Neural cell (in vitro differentiated cells): ENCODE data around the gene LAMP1. TPM values are rescaled to one million over a fixed set of nuclear protein-coding genes. Genes with fewer than 3 reads are reported as not detected.

Experiments
- H2AFZ ChIP-seq: fragments of 200-600, 300-800 bp; sonication (generic), shearing (Covaris generic); 2 replicates; pipeline ENCODE4 v1.6.0; 2014; ENCODE audit warnings: low read depth, mild to moderate bottlenecking, antibody characterized with exemption, low read length, moderate library complexity
- H3F3A ChIP-seq: fragments of 200-600 bp; shearing (Covaris generic); 2 replicates; pipeline ENCODE4 v1.6.1; 2016; ENCODE audit warnings: mild to moderate bottlenecking, moderate library complexity, mixed read lengths, antibody characterized with exemption, low read length; ENCODE audit not compliant: insufficient read depth, poor library complexity, severe bottlenecking
- H3K27ac ChIP-seq: fragments of 200-600, 300-800 bp; sonication (generic), shearing (Covaris generic); 2 replicates; pipeline ENCODE4 v1.5.1; 2014; ENCODE audit warnings: mild to moderate bottlenecking, low read length, moderate library complexity
- H3K27me3 ChIP-seq: fragments of 300-800, 200-600 bp; sonication (generic), shearing (Covaris generic); 2 replicates; pipeline ENCODE4 v1.6.0; 2014; ENCODE audit warnings: mild to moderate bottlenecking, low read depth, low read length, moderate library complexity; ENCODE audit not compliant: insufficient read depth
- H3K36me3 ChIP-seq: fragments of 300-800, 200-600 bp; sonication (generic), shearing (Covaris generic); 2 replicates; pipeline ENCODE4 v1.5.1; 2014; ENCODE audit warnings: mild to moderate bottlenecking, antibody characterized with exemption, low read length, moderate library complexity; ENCODE audit not compliant: insufficient read depth
- H3K4me2 ChIP-seq: fragments of 300-800, 200-600 bp; sonication (generic), shearing (Covaris generic); 2 replicates; pipeline ENCODE4 v1.6.0; 2014; ENCODE audit warnings: mild to moderate bottlenecking, low read length
- H3K4me3 ChIP-seq: fragments of 300-800, 200-600 bp; sonication (generic), shearing (Covaris generic); 2 replicates; pipeline ENCODE4 v1.5.1; 2014; ENCODE audit warnings: mild to moderate bottlenecking, low read length, moderate library complexity
- H3K79me2 ChIP-seq: fragments of 200-600 bp; shearing (Covaris generic); replicated peaks from 2 replicates; pipeline ENCODE4 v1.6.0; 2014; ENCODE audit warnings: mild to moderate bottlenecking, low read length, moderate library complexity; ENCODE audit not compliant: insufficient read depth
- H3K9ac ChIP-seq: fragments of 300-800, 200-600 bp; sonication (generic), shearing (Covaris generic); 2 replicates; pipeline ENCODE4 v1.6.1; 2016; ENCODE audit warnings: mild to moderate bottlenecking, low read length, mixed read lengths
- H3K9me2 ChIP-seq: fragments of 200-600 bp; shearing (Covaris generic); 2 replicates; pipeline ENCODE4 v1.6.1; 2016; ENCODE audit warnings: mild to moderate bottlenecking, low read length, mixed read lengths; ENCODE audit not compliant: insufficient read depth
- H3K9me3 ChIP-seq: fragments of 200-600, 300-800 bp; sonication (generic), shearing (Covaris generic); 2 replicates; pipeline ENCODE4 v1.6.1; 2016; ENCODE audit warnings: mild to moderate bottlenecking, mixed run types, low read length, moderate library complexity, mixed read lengths
- H4K20me1 ChIP-seq: fragments of 200-600 bp; shearing (Covaris generic); 2 replicates; pipeline ENCODE4 v1.6.1; 2016; ENCODE audit warnings: mild to moderate bottlenecking, mixed run types; ENCODE audit not compliant: insufficient read depth
- CTCF ChIP-seq: fragments of 450-650 bp; IDR thresholded peaks from 2 replicates; pipeline ENCODE4 v1.5.1; 2014; ENCODE audit warnings: antibody characterized with exemption, mild to moderate bottlenecking, moderate library complexity; ENCODE audit not compliant: poor library complexity, severe bottlenecking
- EP300 ChIP-seq: fragments of 450-650 bp; conservative IDR thresholded peaks from 2 replicates; pipeline ENCODE4 v1.6.1; 2014; ENCODE audit warnings: antibody characterized with exemption, mild to moderate bottlenecking, moderate library complexity; ENCODE audit not compliant: poor library complexity, severe bottlenecking
- EZH2 ChIP-seq: fragments of 200-600, 300-800 bp; shearing (Covaris generic), sonication (generic); IDR thresholded peaks from 2 replicates; pipeline ENCODE4 v1.6.1; 2014; ENCODE audit warnings: antibody characterized with exemption, low read length, borderline replicate concordance, mild to moderate bottlenecking; ENCODE audit not compliant: insufficient read depth, poor library complexity, severe bottlenecking
- MXI1 ChIP-seq: fragments of 450-650 bp; conservative IDR thresholded peaks from 2 replicates; pipeline ENCODE4 v1.6.1; 2014; ENCODE audit warnings: antibody characterized with exemption, mild to moderate bottlenecking; ENCODE audit not compliant: poor library complexity, severe bottlenecking
- POLR2AphosphoS5 ChIP-seq: IDR thresholded peaks from 2 replicates; pipeline ENCODE4 v1.6.1; 2012
- RAD21 ChIP-seq: fragments of 450-650 bp; conservative IDR thresholded peaks from 2 replicates; pipeline ENCODE4 v1.6.1; 2014; ENCODE audit warnings: antibody characterized with exemption, mild to moderate bottlenecking, moderate library complexity
- REST ChIP-seq: IDR thresholded peaks from 2 replicates; pipeline ENCODE4 v1.6.1; 2012; ENCODE audit warnings: borderline replicate concordance
- SMC3 ChIP-seq: fragments of 450-650 bp; conservative IDR thresholded peaks from 2 replicates; pipeline ENCODE4 v1.6.1; 2014; ENCODE audit warnings: antibody characterized with exemption, mild to moderate bottlenecking, moderate library complexity; ENCODE audit not compliant: poor library complexity
- TAF1 ChIP-seq: IDR thresholded peaks from 2 replicates; pipeline ENCODE4 v1.6.1; 2012; ENCODE audit warnings: low read depth
- polyA plus RNA-seq: library from polyadenylated mRNA; depleted of rRNA; stranded (reverse); fragments of >200 nt; gene quantifications from 2 replicates; pipeline ENCODE4 v1.2.3, GENCODE V29; 2014

Gene LAMP1
- polyA plus RNA-seq, 1 donor from 2014 or later = 69.7 TPM

- H3K27me3 ChIP-seq = no peaks in the 10 kb centered on the region
- no peaks in the 10 kb centered on the region for H3F3A ChIP-seq
- no peaks in the 10 kb centered on the region for H3K9me2 ChIP-seq
- H3K4me2 ChIP-seq = no peak overlapping the region
- H3K79me2 ChIP-seq = no peaks in the 10 kb centered on the region
- H4K20me1 ChIP-seq = no peaks in the 10 kb centered on the region
- H3K27ac ChIP-seq = no peak overlapping the region
- H3K36me3 ChIP-seq = no peaks in the 10 kb centered on the region
- no peak overlapping the region for H3K9ac ChIP-seq
- H2AFZ ChIP-seq = no peak overlapping the region
- H3K9me3 ChIP-seq = no peaks in the 10 kb centered on the region
- no peak overlapping the region for H3K4me3 ChIP-seq
- TF ChIP-seq MXI1 (no peak), CTCF (no peak), EZH2 (no peak), TAF1 (no peak), REST (no peak), POLR2AphosphoS5 (no peak), EP300 (no peak), RAD21 (no peak), SMC3 (no peak)
Observed at GRCh38 chr13:113333076-113333475, 36.0 kb downstream of the LAMP1 start.

- H3K4me3 ChIP-seq = no peak overlapping the region
- H4K20me1 ChIP-seq = no peaks in the 10 kb centered on the region
- no peaks in the 10 kb centered on the region for H3K27me3 ChIP-seq
- H3K4me2 ChIP-seq = no peak overlapping the region
- no peaks in the 10 kb centered on the region for H3K79me2 ChIP-seq
- no peak overlapping the region for H3K27ac ChIP-seq
- no peaks in the 10 kb centered on the region for H3K36me3 ChIP-seq
- H3K9me2 ChIP-seq = no peaks in the 10 kb centered on the region
- H3K9ac ChIP-seq = no peak overlapping the region
- H3F3A ChIP-seq = no peaks in the 10 kb centered on the region
- TF ChIP-seq RAD21 (no peak), REST (no peak), EP300 (no peak), EZH2 (no peak), TAF1 (no peak)
- no peak overlapping the region for H2AFZ ChIP-seq
- H3K9me3 ChIP-seq = no peaks in the 10 kb centered on the region
Observed at GRCh38 chr13:113337556-113337955, 40.5 kb downstream of the LAMP1 start.
